GM23248 (cell line): ENCODE results near the gene NTF3.

ENCODE experiments used
- EZH2 ChIP-seq: fragments of 200-600 bp; sonication (generic); IDR thresholded peaks from 2 replicates; pipeline ENCODE4 v1.6.1; 2018; ENCODE audit warnings: antibody characterized with exemption, mild to moderate bottlenecking; ENCODE audit not compliant: insufficient read depth, poor library complexity, severe bottlenecking
- EZH2phosphoT487 ChIP-seq: fragments of 200-600 bp; sonication (generic); IDR thresholded peaks from 2 replicates; pipeline ENCODE4 v1.6.1; 2018; ENCODE audit warnings: antibody characterized with exemption, moderate library complexity, mild to moderate bottlenecking, low read depth; ENCODE audit not compliant: insufficient read depth

GRCh38 chr12:5437182-5437583, 5.3 kb downstream of the NTF3 start:
- TF ChIP-seq EZH2phosphoT487 = no peak
- TF ChIP-seq EZH2 = no peak
